ENCODE data around the gene KCNC1. TPM values are rescaled to one million over a fixed set of nuclear protein-coding genes. Genes with fewer than 3 reads are reported as not detected.

The KCNC1 gene
- total RNA-seq, 1 donor from 2014 or later, result not detected

DNA sequence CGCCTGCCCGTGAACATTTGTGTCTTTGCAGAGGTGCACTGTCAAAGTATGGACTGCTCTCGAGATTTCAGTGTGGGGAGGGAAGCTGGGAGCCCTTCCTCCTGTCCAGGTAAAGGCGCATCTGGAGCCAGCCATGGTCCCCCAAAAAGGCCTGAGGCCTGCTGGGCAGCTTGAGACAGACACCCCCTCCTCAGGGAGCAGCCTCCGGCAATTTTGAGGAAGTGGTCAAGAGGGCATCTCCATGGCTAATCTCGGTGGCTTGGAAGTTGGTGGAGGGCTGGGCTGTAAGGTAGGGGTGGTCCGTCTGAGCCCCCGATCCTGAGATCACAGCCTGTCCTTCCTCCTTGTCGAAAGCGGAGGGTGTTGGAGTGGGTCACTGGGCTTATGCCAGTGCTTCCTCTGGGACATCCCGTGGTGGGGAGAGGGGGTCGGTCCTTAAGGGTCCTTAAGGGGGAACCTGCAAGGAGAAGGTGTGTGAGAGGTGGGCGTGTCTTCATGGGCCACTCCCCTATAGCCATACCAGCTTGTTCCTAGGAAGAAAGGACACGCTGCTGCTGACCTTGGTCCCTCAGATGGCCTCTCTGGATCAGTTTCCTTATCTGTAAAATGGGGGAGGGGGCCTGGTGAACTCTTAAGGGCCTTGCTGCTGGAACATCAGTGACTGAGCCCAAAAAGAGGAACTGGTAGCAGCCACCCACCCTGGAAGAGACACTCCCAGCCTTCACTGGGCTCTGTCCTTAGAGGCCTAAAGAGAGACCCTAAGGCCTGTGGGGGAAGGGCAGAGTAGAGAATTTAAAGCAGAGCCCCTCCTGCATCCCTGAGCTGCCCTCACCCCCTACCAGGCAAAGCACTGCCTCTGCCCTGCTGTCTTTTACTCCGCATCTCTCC, 2.6 kb downstream of the KCNC1 start:
- no peak for DNase-seq (ENCODE audit: low spot score)

GRCh38 chr11:17738151-17738973, 3.8 kb downstream of the KCNC1 start:
- no peak for DNase-seq (ENCODE audit: low spot score)

DNA sequence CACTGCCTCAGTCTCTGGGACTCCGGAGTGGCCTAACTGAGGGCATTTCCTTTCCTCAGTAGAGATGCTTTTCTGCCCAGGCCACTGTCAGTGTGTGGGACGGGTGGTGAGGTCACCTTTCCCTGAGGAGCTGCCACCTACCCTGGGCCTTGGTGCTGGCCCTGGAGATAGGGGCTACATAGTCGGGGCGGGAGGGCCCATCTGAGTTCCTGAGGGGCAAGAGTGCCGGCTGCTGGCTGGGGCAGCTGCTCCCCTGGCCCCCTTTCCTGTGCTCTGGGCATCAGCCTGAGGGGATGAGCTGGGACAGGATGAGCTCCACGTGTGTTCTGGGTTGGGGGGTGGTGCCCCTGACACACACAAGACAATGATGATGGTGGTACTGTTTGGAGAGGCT, 5.4 kb downstream of the KCNC1 start:
- DNase-seq (ENCODE audit: low spot score), result no peak

DNA sequence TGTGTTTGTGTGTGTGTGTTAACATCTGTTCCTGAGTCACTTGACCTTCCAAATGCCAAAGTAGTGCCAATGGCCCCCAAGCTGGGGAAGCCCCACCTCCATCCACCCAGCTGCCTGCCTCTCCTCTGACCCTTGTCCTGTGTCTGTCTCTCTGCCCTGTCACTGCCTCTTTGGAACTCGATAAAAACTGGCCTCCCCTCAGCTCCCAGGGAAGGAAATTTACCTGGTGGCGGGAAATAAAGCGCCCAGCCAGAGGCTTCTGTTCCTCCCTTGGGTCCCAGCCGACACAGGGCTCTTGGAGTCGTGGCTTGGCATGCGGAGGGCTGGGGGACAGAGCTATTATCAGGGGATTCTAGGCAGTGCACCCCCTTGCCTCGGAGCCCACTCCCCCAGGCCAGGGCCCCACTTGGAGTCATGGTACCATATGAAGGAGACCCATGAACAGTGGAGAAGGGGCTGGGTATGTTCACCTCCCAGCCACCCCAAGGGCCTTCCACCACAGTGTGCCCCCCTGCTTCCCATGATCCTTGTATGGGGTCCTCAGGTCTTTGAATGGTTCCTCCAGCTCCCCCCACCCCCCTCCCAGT, 6.2 kb downstream of the KCNC1 start:
- no peak for DNase-seq (ENCODE audit: low spot score)

- DNase-seq (ENCODE audit: low spot score), result no peak
Measured at GRCh38 chr11:17741487-17741886, 6.9 kb downstream of the KCNC1 start.

GRCh38 chr11:17742019-17742418, 7.4 kb downstream of the KCNC1 start:
- no peak for DNase-seq (ENCODE audit: low spot score)

- DNase-seq (ENCODE audit: low spot score), result no peak
Measured at GRCh38 chr11:17743026-17743807, 8.6 kb downstream of the KCNC1 start.

DNA sequence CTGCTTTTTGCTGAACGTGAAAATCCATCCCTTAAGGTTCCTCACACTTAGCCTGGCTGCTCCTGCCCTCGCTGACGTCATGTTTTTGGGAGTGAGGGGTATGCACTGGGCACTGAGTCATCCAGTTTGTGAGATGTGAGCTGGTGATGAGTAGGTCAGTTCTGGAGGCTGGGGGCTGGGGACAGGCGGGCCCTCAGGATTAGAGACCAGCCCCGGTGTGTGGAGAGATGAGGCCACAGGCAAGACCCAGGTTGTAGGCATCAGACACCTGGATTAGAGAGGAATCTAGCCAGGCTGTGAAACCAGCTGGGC, 9.2 kb downstream of the KCNC1 start:
- DNase-seq (ENCODE audit: low spot score), result no peak

DNA sequence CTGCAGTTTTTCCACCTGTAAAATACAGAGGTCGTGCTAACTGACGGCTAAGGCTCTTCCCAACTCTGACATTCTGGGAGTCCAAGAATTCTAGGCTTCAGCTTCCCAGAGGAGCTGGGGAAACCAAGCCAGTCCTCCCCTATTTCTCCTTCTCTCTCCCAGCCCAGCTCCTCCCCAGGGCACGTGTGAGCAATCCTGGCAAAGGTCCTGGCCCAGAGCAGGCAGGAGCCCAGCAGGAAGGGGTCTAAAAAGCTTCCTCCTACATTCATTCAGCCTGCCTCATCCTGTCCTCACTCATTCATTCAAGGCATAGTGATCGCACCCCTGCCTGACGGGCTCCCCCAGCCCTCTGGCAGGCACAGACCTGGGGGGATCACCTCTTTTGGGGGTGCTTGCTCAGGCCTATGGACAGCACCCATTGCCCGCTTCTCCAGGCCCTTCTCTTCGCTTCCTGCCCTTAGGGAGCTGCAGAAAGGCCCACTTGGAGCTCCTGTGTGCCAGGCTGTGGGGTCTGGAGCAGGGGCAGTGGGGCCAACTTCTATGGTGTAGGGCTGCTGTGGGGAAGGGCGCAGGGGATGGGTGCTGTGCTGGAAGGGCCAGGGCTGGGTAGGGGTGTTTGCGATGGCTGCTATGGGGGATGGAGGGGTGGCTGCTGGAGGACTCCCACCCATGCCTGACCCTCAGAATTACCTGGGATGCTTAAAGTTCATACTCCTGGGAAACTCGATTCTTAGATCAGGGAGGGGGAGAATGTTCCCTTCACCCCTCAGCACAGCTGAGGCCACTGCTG, 9.8 kb downstream of the KCNC1 start:
- no peak for DNase-seq (ENCODE audit: low spot score)

DNA sequence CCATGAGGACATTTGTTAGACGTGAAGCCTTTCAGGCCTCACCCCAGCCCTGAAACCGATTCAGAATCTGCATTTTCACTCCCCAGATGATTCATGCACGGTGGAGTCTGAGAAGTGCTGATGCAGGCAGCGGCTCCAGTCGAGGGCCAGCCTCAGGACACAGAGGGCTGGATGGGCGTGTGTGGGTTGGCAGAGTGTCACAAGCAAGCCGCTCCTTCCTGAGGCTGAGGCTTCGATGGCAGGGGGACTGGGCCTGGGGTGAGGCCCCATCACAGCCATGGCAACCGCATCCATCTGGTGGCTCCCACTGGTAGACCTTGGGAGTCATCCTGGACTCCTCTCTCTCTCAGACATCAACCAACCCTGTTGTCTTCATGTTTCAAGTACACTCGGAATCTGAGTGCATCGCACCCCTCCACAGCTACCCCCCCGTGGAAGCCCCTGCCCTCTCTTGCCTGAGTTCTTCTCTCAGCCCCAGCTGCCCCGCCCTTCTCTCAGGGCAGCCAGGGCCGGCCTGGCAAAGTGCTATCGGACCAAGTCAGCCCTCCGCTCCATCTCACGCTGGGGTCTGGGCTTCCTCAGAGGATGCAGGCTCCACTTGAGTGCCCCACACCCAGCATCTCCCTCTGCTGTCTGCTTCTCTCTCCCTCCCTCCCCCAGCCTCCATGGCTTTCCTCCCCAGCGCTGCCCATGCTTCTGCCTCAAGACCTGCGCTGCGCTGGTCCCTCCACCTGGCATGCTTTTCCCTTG, 10.6 kb downstream of the KCNC1 start:
- no peak for DNase-seq (ENCODE audit: low spot score)

DNA sequence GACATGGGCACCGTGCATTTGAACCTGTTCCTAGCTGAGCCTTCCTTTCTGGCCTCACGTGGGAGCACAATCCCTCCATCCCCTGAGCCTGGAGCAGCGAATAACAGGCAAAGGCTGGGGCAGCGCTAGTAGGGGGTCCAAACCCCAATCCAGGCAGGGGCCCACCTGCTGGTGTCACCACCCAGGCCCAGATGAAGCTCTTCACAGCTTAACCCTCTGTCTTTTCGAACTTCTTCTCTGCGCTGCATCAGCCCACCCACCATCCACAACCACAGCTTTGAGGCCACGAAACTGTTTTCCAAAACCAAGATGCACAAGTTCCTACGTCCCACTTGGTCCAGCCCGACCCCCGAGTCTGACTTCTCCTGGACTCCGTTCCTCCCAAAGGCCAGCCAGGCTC, 11.5 kb downstream of the KCNC1 start:
- no peak for DNase-seq (ENCODE audit: low spot score)

- DNase-seq (ENCODE audit: low spot score), result no peak
Measured at GRCh38 chr11:17747131-17747955, 12.8 kb downstream of the KCNC1 start.

DNA sequence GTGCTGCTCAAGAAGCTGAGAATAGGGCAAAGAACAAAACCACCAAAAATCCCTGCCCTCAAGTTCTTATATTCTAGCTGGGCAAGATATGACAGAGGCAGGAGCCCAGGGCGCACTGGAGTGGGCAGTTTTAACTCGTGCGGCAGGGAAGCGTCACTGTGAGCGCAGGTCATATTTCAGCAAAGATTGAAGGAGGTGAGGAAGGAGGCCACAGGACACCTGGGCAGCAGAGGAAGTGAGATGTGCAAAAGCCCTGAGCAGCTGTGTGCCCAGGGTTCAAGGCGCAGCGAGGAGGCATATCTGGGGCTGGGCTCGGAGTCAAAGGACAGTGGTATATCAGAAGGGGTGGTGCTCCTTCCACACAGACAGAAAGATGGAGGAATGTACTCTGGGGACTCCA, 13.5 kb downstream of the KCNC1 start:
- no peak for DNase-seq (ENCODE audit: low spot score)

DNA sequence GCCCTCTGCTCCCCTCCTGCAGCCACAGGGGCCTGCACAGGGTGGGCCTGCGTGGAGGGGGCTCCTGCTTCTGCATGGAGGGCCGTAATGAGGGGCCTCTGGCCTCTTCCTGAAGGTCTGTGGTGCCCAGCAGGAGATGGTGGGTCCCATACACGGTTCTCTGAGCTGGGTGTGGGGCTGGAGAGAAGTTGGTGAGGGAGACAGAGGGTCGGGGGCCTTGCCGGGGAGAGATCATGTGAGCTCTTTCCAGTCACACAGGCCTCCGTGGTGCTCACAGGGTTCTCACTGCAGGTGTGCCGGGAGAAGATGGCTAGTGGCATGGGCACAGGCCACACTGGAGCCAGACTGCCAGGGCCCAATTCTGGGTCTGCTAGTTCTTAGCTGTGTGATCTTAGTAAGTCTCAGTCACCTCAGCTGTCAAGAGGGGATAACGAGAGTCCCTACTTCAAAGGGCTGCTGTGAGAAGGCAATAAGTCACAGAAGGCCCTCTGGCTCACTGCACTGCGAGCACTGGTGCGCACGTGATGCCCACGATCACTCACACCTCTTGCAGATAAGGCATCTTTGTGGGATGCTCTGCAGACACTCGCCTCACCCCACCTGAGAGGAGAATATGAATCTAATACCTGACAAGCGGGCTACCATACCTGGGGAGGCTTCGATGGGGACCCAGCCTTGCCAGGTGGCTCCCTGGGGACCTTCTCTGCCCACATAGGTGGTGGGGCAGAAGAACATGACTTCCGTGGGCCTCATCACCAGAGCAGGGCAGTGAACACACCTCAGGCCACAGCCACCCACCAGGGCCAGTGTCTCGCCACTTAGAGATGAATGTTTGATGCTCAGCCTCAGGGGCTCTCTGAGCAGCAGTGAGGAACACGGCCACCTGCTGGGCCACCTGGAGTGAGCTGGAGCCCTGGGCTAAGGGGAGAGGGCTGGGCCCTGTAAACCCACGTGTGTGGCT, 14.5 kb downstream of the KCNC1 start:
- no peak for DNase-seq (ENCODE audit: low spot score)

- DNase-seq (ENCODE audit: low spot score), result no peak
Measured at GRCh38 chr11:17750013-17750800, 15.6 kb downstream of the KCNC1 start.

GRCh38 chr11:17750801-17751165, 16.2 kb downstream of the KCNC1 start:
- no peak for DNase-seq (ENCODE audit: low spot score)

GRCh38 chr11:17751558-17751957, 17.0 kb downstream of the KCNC1 start:
- no peak for DNase-seq (ENCODE audit: low spot score)

DNA sequence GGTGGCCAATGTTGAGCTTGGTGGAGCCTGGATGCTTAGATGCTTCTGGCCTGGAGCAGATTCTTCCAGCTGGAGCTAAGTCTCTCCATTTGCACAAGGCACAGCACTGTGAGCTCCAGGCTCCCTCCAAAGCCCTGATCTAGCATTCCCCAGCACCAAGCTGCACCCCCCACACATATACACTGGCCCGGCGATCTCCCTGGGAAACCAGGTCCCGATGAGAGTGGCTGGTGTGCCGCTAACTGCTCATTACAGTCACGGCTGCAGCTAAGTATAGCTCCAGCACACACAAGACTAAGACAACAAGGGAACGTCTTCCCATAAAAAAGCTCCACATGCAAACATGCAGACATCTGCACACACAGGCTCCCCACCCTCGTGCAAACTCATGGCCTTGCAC, 17.6 kb downstream of the KCNC1 start:
- DNase-seq (ENCODE audit: low spot score), result no peak
